GM12878 (cell line): ENCODE measurements around the gene METTL8. TPM values are rescaled to one million over a fixed set of nuclear protein-coding genes. Genes with fewer than 3 reads are reported as not detected.

Experiments
- ATAC-seq: fragments of 200-7000 bp; cut with Tn5 transposase; 3 replicates; pipeline ENCODE4 v1.9.1; 2020; ENCODE audit warnings: mild to moderate bottlenecking, moderate library complexity
- BruUV-seq: library from RNA; stranded (reverse); fragments of 400-500 nt; replicated peaks from 2 replicates; lab custom pipeline; 2021; lab: Mats Ljungman, UMichigan
- CTCF ChIA-PET: fragments of 300-600 bp; sonication (Branson Sonifier 250); formaldehyde crosslinking; extraction: SDS; loops from one replicate; lab custom pipeline; 2021; ENCODE audit warnings: inconsistent platforms; lab: Yijun Ruan, JAX
- POLR2A ChIA-PET: fragments of 350-600 bp; formaldehyde crosslinking; extraction: SDS; loops from one replicate; lab custom pipeline; 2021; ENCODE audit warnings: inconsistent platforms; lab: Charles Lee
- RAD21 ChIA-PET: fragments of 300-600 bp; sonication (Branson Sonifier 250); formaldehyde crosslinking; loops from one replicate; lab custom pipeline; 2023; ENCODE audit warnings: antibody characterized with exemption; ENCODE audit not compliant: unreplicated experiment; lab: Charles Lee
- SMC1A ChIA-PET: fragments of 300-600 bp; sonication (Branson Sonifier 250); formaldehyde crosslinking; loops from one replicate; lab custom pipeline; 2023; ENCODE audit not compliant: unreplicated experiment, uncharacterized antibody; lab: Charles Lee
- DNase-seq: peaks from one replicate; pipeline ENCODE4 v3.0.0-alpha.2; 2011; ENCODE audit warnings: low read depth, low spot score
- FAIRE-seq: peaks from 3 replicates; lab custom pipeline; 2011; peaks lifted over from hg19 to GRCh38; lab: Jason Lieb, UNC
- H2AFZ ChIP-seq: 2 replicates; pipeline ENCODE4 v1.6.0; 2011; ENCODE audit warnings: low read depth, low read length, control low read depth; ENCODE audit not compliant: control insufficient read depth
- H3K27ac ChIP-seq: 2 replicates; pipeline ENCODE4 v1.5.1; 2011; ENCODE audit warnings: control low read depth; ENCODE audit not compliant: control insufficient read depth, insufficient read depth
- H3K27me3 ChIP-seq, 2 experiments: replicated peaks in 1 of 2; 2 replicates each; pipeline versions ENCODE4 v1.6.0 to v1.6.1; 2011; ENCODE audit warnings: low read length in 1 of 2; ENCODE audit not compliant: control insufficient read depth in 2 of 2, insufficient read depth in 2 of 2
- H3K36me3 ChIP-seq, 2 experiments: 2 replicates each; pipeline ENCODE4 v1.5.1; 2011; ENCODE audit warnings: low read length in 1 of 2; ENCODE audit not compliant: control insufficient read depth in 2 of 2, insufficient read depth in 2 of 2
- H3K4me1 ChIP-seq: 2 replicates; pipeline ENCODE4 v1.6.1; 2011; ENCODE audit warnings: mild to moderate bottlenecking, low read length, moderate library complexity, mixed read lengths; ENCODE audit not compliant: control insufficient read depth, insufficient read depth
- H3K4me2 ChIP-seq: 2 replicates; pipeline ENCODE4 v1.6.0; 2011; ENCODE audit warnings: control low read depth; ENCODE audit not compliant: control insufficient read depth, insufficient read depth
- H3K4me3 ChIP-seq: fragments of 200-600 bp; sonication (generic); 2 replicates; pipeline ENCODE4 v1.5.1; 2016
- H3K79me2 ChIP-seq: 2 replicates; pipeline ENCODE4 v1.6.0; 2011; ENCODE audit warnings: low read length; ENCODE audit not compliant: control insufficient read depth, insufficient read depth
- H3K9ac ChIP-seq: 2 replicates; pipeline ENCODE4 v1.8.0; 2011; ENCODE audit warnings: low read length, control low read depth, mixed read lengths; ENCODE audit not compliant: control insufficient read depth, insufficient read depth
- H3K9me3 ChIP-seq: replicated peaks from 3 replicates; pipeline ENCODE4 v1.5.1; 2011; ENCODE audit warnings: mild to moderate bottlenecking, low read length; ENCODE audit not compliant: control insufficient read depth, insufficient read depth
- H4K20me1 ChIP-seq: 2 replicates; pipeline ENCODE4 v1.6.0; 2011; ENCODE audit not compliant: control insufficient read depth, insufficient read depth
- ATF7 ChIP-seq: fragments of 450-650 bp; IDR thresholded peaks from 2 replicates; pipeline ENCODE4 v1.6.1; 2016; ENCODE audit warnings: low read depth, mild to moderate bottlenecking
- NKRF ChIP-seq: fragments of 450-650 bp; conservative IDR thresholded peaks from 2 replicates; pipeline ENCODE4 v1.6.1; 2017; ENCODE audit warnings: mild to moderate bottlenecking, moderate library complexity
- ZBTB40 ChIP-seq: fragments of 450-650 bp; IDR thresholded peaks from 2 replicates; pipeline ENCODE4 v1.6.1; 2016; ENCODE audit warnings: mild to moderate bottlenecking, moderate library complexity, borderline replicate concordance
- WGBS: methylation state at CpG from one replicate; pipeline ENCODE4 v1.1.6; 2016; ENCODE audit warnings: low lambda C conversion rate; ENCODE audit not compliant: insufficient replicate concordance, insufficient coverage; ENCODE audit errors: missing lambda C conversion rate; 5-methylcytosine and 5-hydroxymethylcytosine counted together
- in situ Hi-C: fragments of 300-500 bp; cut with MboI; formaldehyde crosslinking; loops from 9 replicates; pipeline ENCODE4 v1.14.3; 2018; ENCODE audit warnings: mixed read lengths
- intact Hi-C: fragments of 100-400 bp; cut with micrococcal nuclease; formaldehyde crosslinking; loops from one replicate; pipeline ENCODE4 v1.14.2; 2022; ENCODE audit not compliant: unreplicated experiment
- polyA plus RNA-seq, 11 experiments: library from polyadenylated mRNA; depleted of rRNA in 4 of 11; unstranded in 6 of 11; stranded (reverse) in 5 of 11; fragments of >200 nt; fragmentation: Nextera tagmentation in 4 of 11; fragmentation: Illumina TruSeq in 1 of 11; extraction: Ambion mirVana in 4 of 11; extraction: Trizol in 1 of 11; gene quantifications; 1 replicate in 1 of 11; 2 replicates in 10 of 11; pipeline versions ENCODE4 v1.2.1 to v1.2.3, GENCODE V29; 2011 to 2016; ENCODE audit warnings: inconsistent platforms in 2 of 11, missing spikeins in 2 of 11, low read depth in 1 of 11
- total RNA-seq, 4 experiments: library from RNA; depleted of rRNA in 3 of 4; stranded (reverse); fragments of >200 nt in 3 of 4; fragmentation: Illumina TruSeq in 1 of 4; extraction: Trizol in 1 of 4; gene quantifications; 2 replicates each; pipeline versions ENCODE4 v1.2.1 to v1.2.3, GENCODE V29; 2013 to 2021

Gene METTL8
- total and polyA plus RNA-seq, 10 of the 15 experiments (the other 5 are each of a cell fraction or from before 2014, with no cell fraction given): 30.8 to 96.3 (median 51.5) TPM

GRCh38 chr2:171411214-171411613, 22.6 kb downstream of the METTL8 start:
- no peaks in the 10 kb centered on the region for H4K20me1 ChIP-seq
- H3K79me2 ChIP-seq: peaks cover 85% of the 10 kb centered on the region
- no peak overlapping the region for H2AFZ ChIP-seq
- H3K27ac ChIP-seq: peak overlapping the region; percentile 40; the same call in 1 of the 2 replicates
- no peak overlapping the region for H3K4me3 ChIP-seq
- intact Hi-C loops: no loop called here
- ChIA-PET CTCF (interaction anchor here (1.0 to 6.3 kb wide), 9 partner anchors 9 to 439 kb away, joined by 3 to 29 read pairs (median 7); no protein-coding TSS in a partner anchor), POLR2A (interaction anchor here (0.6 to 7.0 kb wide), 7 partner anchors 8 to 89 kb away, joined by 3 to 168 read pairs (median 5); no protein-coding TSS in a partner anchor), SMC1A (interaction anchor here (0.6 to 8.3 kb wide), 15 partner anchors 11 to 255 kb away, joined by 3 to 273 read pairs (median 9); partner anchors contain the start of gene METTL8), RAD21 (interaction anchor here (1.0 to 7.0 kb wide), 12 partner anchors 12 to 400 kb away, joined by 3 to 208 read pairs (median 6); no protein-coding TSS in a partner anchor)
- DNase-seq: no peak
- peaks cover 0 to 10% of the 10 kb centered on the region in 2 experiments; a peak in 3 of 4 replicates for H3K36me3 ChIP-seq
- peaks cover 58% of the 10 kb centered on the region for H3K4me1 ChIP-seq
- 0 out of 2 replicates have a peak, but pooled peaks have one; percentile 21 for TF ChIP-seq ZBTB40
- no peak for TF ChIP-seq ATF7
- TF ChIP-seq NKRF: no peak
- in situ Hi-C loops: no loop called here
- H3K27me3 ChIP-seq: no peaks in the 10 kb centered on the region
- FAIRE-seq: no peak
- no peak overlapping the region for H3K9ac ChIP-seq
- ATAC-seq: no peak
- no TSS peak for BruUV-seq
- WGBS: 95% methylated on average over 1 of the region's 1 CpG
- H3K9me3 ChIP-seq: peaks cover 8% of the 10 kb centered on the region
- H3K4me2 ChIP-seq: no peak overlapping the region
